ENCODE results near the gene SPNS2.

SPNS2 gene

DNA sequence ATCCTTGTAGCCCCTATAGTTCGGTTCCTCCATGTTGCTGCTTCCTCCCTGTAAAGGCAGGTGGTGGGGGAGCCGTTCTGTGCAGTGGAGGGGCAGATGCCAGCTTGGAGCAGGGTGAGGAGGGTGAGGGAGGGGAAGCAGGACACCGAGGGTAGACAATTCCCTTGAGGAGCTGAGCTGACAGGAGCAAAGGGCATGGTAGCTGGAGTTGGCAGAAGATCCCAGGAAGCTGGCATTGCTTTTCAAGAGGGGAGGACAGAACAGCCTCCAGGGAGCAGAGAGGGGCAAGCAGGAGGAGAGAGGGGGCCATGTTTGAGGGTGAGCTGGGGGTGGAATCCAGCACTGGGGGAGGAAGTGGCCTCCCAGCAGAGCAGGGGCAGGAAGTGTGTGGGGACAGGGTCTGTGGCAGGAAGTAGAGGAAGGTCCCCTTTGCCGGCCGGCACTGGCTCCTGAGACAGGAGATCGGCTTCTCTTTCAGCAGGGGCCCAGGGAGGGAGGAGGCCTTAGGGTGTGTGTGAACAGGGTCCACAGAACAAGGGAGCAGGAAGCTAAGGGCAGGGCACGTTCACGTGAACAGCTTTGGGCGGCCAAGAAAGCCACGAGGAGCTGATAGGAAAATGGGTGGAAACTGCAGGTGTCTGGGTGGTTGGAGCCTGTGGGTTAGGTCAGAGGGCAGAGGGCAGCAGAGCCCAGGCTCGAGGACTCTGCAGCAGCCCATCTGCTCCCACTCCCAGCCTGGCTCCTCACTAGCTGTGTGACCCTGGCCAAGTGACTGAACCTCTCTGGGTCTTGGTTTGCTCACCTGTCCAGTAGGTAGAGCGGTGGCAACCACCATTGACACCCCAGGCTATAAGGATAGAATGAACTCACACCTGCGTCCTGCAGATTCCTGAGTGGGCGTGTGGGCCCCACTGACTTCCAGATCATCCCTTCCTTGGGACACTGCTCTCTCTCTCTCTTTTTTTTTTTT is 17.5 kb upstream of the SPNS2 start:
- H3K27me3 ChIP-seq (ENCODE audit: control insufficient read depth in 1 of 2, insufficient read depth in 2 of 2, low read length in 2 of 2): no peaks in the 10 kb centered on the region
- no peaks in the 10 kb centered on the region for H3K36me3 ChIP-seq (ENCODE audit: control insufficient read depth in 2 of 2, insufficient read depth in 2 of 2, low read length in 2 of 2)
- H3K4me1 ChIP-seq (ENCODE audit: control insufficient read depth, insufficient read depth, low read length): no peaks in the 10 kb centered on the region
- no peaks in the 10 kb centered on the region for H3K9me3 ChIP-seq (ENCODE audit: control insufficient read depth in 2 of 2, low read length in 2 of 2)
- no peak overlapping the region for H3K27ac ChIP-seq (ENCODE audit: low read length)
- no peak overlapping the region for H3K9ac ChIP-seq (ENCODE audit: low read length in 2 of 2)
- H3K4me3 ChIP-seq (ENCODE audit: low read length in 2 of 2): no peak overlapping the region

DNA sequence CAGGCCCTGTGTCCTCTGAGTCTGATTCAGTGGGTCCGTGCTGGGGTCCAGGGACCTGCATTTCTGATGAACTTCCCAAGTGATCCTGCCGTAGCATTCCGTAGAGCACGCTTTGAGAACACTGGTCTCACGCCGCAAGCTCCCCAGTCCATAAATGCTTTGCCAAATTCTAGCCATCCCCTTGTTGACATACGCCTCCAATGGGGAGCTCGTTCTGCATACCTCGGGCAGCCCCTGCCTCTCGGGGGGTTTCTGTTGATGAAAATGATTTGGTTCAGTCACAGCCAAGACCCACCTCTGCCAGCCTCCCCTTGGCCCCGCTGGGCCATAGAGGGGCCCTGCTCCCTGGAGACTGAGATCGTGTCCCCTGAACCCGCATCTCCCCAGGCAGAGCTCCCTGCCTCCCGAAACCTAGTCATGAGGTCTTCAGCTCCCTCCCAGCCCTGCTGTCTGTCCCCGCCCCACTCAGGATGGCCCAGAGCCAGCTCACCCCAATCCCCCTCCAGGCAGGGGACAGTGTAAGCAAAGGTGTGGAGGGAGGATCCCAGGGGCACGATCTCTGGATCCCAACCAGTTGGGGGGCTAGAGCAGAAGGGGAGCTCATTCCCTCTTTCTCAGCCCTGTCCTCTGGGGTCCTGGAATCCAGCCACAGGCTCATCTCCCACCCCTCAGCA is 16.2 kb upstream of the SPNS2 start:
- H3K27ac ChIP-seq (ENCODE audit: low read length): no peak overlapping the region
- H3K9me3 ChIP-seq (ENCODE audit: control insufficient read depth in 2 of 2, low read length in 2 of 2): no peaks in the 10 kb centered on the region
- H3K4me1 ChIP-seq (ENCODE audit: control insufficient read depth, insufficient read depth, low read length): no peaks in the 10 kb centered on the region
- no peaks in the 10 kb centered on the region for H3K27me3 ChIP-seq (ENCODE audit: control insufficient read depth in 1 of 2, insufficient read depth in 2 of 2, low read length in 2 of 2)
- H3K4me3 ChIP-seq (ENCODE audit: low read length in 2 of 2): no peak overlapping the region
- no peak overlapping the region for H3K9ac ChIP-seq (ENCODE audit: low read length in 2 of 2)
- H3K36me3 ChIP-seq (ENCODE audit: control insufficient read depth in 2 of 2, insufficient read depth in 2 of 2, low read length in 2 of 2): no peaks in the 10 kb centered on the region

DNA sequence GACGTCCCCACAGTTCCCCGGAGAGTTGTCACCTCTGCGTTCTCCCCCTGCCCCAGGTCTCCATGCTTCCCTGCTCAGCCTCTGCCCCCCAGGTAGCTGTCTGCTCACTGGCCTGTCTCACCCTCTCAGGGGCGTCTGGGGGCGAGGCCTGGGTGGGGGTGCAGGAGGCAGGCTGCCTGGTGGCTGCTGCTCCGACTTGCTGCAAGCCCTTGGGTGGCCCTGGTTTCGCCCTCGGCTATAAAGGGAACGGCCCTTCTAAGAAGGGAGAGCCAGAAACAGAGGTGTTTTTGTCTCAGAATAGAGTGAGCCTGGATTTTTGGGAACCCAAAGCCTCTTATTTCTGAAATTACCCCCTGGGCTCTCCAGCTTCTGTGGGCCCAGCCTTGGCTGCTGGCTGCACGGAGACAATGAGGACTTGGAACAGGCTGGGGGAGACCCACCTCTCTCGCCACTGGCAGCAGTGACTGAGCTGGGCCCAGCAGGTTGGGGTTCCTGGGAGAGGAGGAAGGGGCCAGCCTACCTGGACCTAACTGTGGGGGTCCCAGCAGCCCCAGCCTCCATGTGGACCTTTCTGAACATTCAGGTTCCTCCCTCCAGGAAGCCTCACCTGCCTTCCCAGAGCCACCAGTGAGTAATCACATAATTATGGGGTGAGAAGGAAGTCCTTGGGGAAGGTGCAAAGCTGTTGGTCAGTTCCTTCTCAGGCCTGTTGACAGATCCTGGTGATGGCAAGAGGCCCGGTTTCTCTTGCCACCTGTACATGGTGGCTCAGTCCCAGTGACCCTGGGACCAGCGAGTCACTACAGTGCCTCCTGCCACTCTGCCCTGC is 15.5 kb upstream of the SPNS2 start:
- no peaks in the 10 kb centered on the region for H3K9me3 ChIP-seq (ENCODE audit: control insufficient read depth in 2 of 2, low read length in 2 of 2)
- no peaks in the 10 kb centered on the region for H3K36me3 ChIP-seq (ENCODE audit: control insufficient read depth in 2 of 2, insufficient read depth in 2 of 2, low read length in 2 of 2)
- no peaks in the 10 kb centered on the region for H3K4me1 ChIP-seq (ENCODE audit: control insufficient read depth, insufficient read depth, low read length)
- no peak overlapping the region for H3K9ac ChIP-seq (ENCODE audit: low read length in 2 of 2)
- no peak overlapping the region for H3K4me3 ChIP-seq (ENCODE audit: low read length in 2 of 2)
- H3K27ac ChIP-seq (ENCODE audit: low read length): no peak overlapping the region
- H3K27me3 ChIP-seq (ENCODE audit: control insufficient read depth in 1 of 2, insufficient read depth in 2 of 2, low read length in 2 of 2): no peaks in the 10 kb centered on the region

GRCh38 chr17:4485676-4486646 is 12.7 kb upstream of the SPNS2 start:
- Histone ChIP-seq H3K27ac (ENCODE audit: low read length) (no peak overlapping the region), H3K4me3 (ENCODE audit: low read length in 2 of 2) (no peak overlapping the region), H3K9me3 (ENCODE audit: control insufficient read depth in 2 of 2, low read length in 2 of 2) (no peaks in the 10 kb centered on the region)

DNA sequence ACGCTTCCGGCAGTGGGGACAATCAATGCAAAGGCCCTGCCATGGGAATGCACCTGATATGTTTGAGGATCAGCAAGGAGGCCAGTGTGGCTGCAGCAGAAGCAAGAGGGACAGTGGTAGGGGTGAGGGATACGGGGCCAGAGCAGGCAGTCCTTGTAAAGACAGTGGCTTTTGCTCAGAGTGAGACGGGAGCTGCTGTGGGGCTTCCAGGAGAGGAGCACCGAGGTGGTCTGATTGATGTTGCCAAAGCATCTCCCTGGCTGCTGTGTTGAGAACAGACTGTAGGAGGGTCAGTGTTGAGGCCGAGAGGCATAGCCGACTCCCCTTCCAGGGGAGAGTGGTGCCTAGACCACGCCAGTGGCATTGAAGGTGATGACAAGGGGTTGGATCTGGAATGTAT is 11.4 kb upstream of the SPNS2 start:
- Histone ChIP-seq H3K9ac (ENCODE audit: low read length in 2 of 2) (no peak overlapping the region), H3K4me1 (ENCODE audit: control insufficient read depth, insufficient read depth, low read length) (no peaks in the 10 kb centered on the region), H3K9me3 (ENCODE audit: control insufficient read depth in 2 of 2, low read length in 2 of 2) (no peaks in the 10 kb centered on the region), H3K4me3 (ENCODE audit: low read length in 2 of 2) (no peak overlapping the region), H3K36me3 (ENCODE audit: control insufficient read depth in 2 of 2, insufficient read depth in 2 of 2, low read length in 2 of 2) (no peaks in the 10 kb centered on the region), H3K27me3 (ENCODE audit: control insufficient read depth in 1 of 2, insufficient read depth in 2 of 2, low read length in 2 of 2) (no peaks in the 10 kb centered on the region), H3K27ac (ENCODE audit: low read length) (no peak overlapping the region)

More at GRCh38 chr17:4485676-4486646, 12.7 kb upstream of the SPNS2 start:
- Histone ChIP-seq H3K27me3 (ENCODE audit: control insufficient read depth in 1 of 2, insufficient read depth in 2 of 2, low read length in 2 of 2) (no peaks in the 10 kb centered on the region), H3K9ac (ENCODE audit: low read length in 2 of 2) (no peak overlapping the region), H3K4me1 (ENCODE audit: control insufficient read depth, insufficient read depth, low read length) (no peaks in the 10 kb centered on the region), H3K36me3 (ENCODE audit: control insufficient read depth in 2 of 2, insufficient read depth in 2 of 2, low read length in 2 of 2) (no peaks in the 10 kb centered on the region)

GRCh38 chr17:4487820-4488716 is 10.6 kb upstream of the SPNS2 start:
- no peak overlapping the region for H3K9ac ChIP-seq (ENCODE audit: low read length in 2 of 2)
- H3K9me3 ChIP-seq (ENCODE audit: control insufficient read depth in 2 of 2, low read length in 2 of 2): no peaks in the 10 kb centered on the region
- no peaks in the 10 kb centered on the region for H3K36me3 ChIP-seq (ENCODE audit: control insufficient read depth in 2 of 2, insufficient read depth in 2 of 2, low read length in 2 of 2)
- H3K4me3 ChIP-seq (ENCODE audit: low read length in 2 of 2): no peak overlapping the region
- H3K27ac ChIP-seq (ENCODE audit: low read length): no peak overlapping the region
- no peaks in the 10 kb centered on the region for H3K4me1 ChIP-seq (ENCODE audit: control insufficient read depth, insufficient read depth, low read length)
- no peaks in the 10 kb centered on the region for H3K27me3 ChIP-seq (ENCODE audit: control insufficient read depth in 1 of 2, insufficient read depth in 2 of 2, low read length in 2 of 2)

- Histone ChIP-seq H3K9me3 (ENCODE audit: control insufficient read depth in 2 of 2, low read length in 2 of 2) (no peaks in the 10 kb centered on the region), H3K9ac (ENCODE audit: low read length in 2 of 2) (no peak overlapping the region), H3K4me3 (ENCODE audit: low read length in 2 of 2) (no peak overlapping the region), H3K27me3 (ENCODE audit: control insufficient read depth in 1 of 2, insufficient read depth in 2 of 2, low read length in 2 of 2) (no peaks in the 10 kb centered on the region), H3K36me3 (ENCODE audit: control insufficient read depth in 2 of 2, insufficient read depth in 2 of 2, low read length in 2 of 2) (no peaks in the 10 kb centered on the region), H3K27ac (ENCODE audit: low read length) (no peak overlapping the region), H3K4me1 (ENCODE audit: control insufficient read depth, insufficient read depth, low read length) (no peaks in the 10 kb centered on the region)
Measured at GRCh38 chr17:4488989-4489595, 9.6 kb upstream of the SPNS2 start.

DNA sequence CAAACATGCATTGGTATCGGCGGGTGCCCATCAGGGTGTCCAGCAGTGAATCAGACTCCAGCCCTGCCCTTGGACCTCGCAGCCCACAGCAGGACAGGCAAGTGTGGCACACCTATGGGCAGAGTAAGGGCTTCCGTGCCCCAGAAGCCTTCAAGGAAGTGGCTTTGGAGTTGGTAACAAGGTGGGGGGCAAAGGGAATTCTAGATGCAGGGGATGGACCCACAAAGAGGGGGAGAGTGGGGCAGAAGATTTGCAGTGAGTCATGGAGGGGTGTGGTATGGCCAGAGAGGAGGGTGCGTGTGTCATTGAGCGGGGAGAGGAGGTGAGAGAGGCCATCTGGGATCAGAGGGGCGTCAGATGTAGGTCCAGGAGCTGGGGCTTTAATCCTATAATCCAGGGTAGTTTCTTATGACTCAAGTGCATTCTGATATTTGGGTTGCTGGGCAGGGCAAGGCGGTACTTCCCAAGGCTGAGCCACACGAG is 8.5 kb upstream of the SPNS2 start:
- no peak overlapping the region for H3K27ac ChIP-seq (ENCODE audit: low read length)
- no peak overlapping the region for H3K4me3 ChIP-seq (ENCODE audit: low read length in 2 of 2)
- H3K9ac ChIP-seq (ENCODE audit: low read length in 2 of 2): no peak overlapping the region
- H3K9me3 ChIP-seq (ENCODE audit: control insufficient read depth in 2 of 2, low read length in 2 of 2): no peaks in the 10 kb centered on the region
- H3K4me1 ChIP-seq (ENCODE audit: control insufficient read depth, insufficient read depth, low read length): no peaks in the 10 kb centered on the region
- H3K27me3 ChIP-seq (ENCODE audit: control insufficient read depth in 1 of 2, insufficient read depth in 2 of 2, low read length in 2 of 2): no peaks in the 10 kb centered on the region
- no peaks in the 10 kb centered on the region for H3K36me3 ChIP-seq (ENCODE audit: control insufficient read depth in 2 of 2, insufficient read depth in 2 of 2, low read length in 2 of 2)

DNA sequence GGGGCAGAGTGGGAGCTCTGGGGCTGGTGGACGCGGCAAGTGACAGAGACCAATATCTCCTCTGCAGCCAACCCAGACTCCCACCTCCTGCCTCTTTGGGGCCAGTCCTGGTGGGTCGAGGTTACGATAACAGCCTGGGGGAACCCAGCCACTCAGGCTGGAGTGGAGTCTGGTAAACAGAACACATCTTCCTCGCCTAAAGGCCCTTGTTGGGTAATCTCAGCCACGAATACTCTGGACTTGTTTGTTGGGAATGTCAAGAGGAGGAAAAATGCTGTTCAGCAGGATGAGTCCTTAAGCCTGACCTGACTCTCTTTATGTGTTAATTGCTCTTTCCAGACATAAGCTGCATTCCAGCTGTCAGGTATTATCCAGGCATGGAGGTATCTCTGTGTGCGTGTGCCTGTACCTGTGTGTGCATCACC is 8.0 kb upstream of the SPNS2 start:
- Histone ChIP-seq H3K4me3 (ENCODE audit: low read length in 2 of 2) (no peak overlapping the region), H3K9ac (ENCODE audit: low read length in 2 of 2) (no peak overlapping the region), H3K27ac (ENCODE audit: low read length) (no peak overlapping the region), H3K36me3 (ENCODE audit: control insufficient read depth in 2 of 2, insufficient read depth in 2 of 2, low read length in 2 of 2) (no peaks in the 10 kb centered on the region), H3K4me1 (ENCODE audit: control insufficient read depth, insufficient read depth, low read length) (no peaks in the 10 kb centered on the region), H3K9me3 (ENCODE audit: control insufficient read depth in 2 of 2, low read length in 2 of 2) (no peaks in the 10 kb centered on the region), H3K27me3 (ENCODE audit: control insufficient read depth in 1 of 2, insufficient read depth in 2 of 2, low read length in 2 of 2) (no peaks in the 10 kb centered on the region)
